ENCODE results near the gene GDPD1. TPM values are rescaled to one million over a fixed set of nuclear protein-coding genes. Genes with fewer than 3 reads are reported as not detected.

Gene GDPD1
- polyA plus RNA-seq, 1 donor from 2014 or later: 40.1 TPM

DNA sequence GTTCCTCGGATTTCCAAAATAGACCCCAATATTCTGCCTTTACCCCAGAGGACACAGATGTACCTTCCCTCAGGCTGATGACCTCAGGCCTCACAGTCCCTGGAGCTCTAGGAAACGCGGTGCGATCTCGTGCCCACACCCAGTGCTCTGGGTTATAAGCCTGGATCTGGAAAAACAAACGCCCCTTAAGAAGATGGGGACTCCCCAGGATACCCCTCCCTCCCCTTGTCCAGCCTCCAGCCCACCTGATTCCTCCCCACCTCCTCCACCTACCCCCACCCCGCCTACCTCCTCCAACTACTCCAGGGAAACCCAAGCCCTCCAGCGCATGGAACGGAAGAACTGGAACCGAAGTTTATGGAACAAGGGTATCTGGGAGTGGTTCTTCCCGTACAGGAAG, 45.6 kb upstream of the GDPD1 start:
- H3K4me2 ChIP-seq (ENCODE audit: low read length): no peak overlapping the region
- no peaks in the 10 kb centered on the region for H3K79me2 ChIP-seq (replicated peaks; ENCODE audit: insufficient read depth, low read length)
- TF ChIP-seq MXI1 (conservative IDR thresholded peaks at IDR 0.05; ENCODE audit: poor library complexity, severe bottlenecking): no peak
- no peak for TF ChIP-seq POLR2AphosphoS5 (IDR thresholded peaks at IDR 0.05)
- H3K36me3 ChIP-seq (ENCODE audit: insufficient read depth, low read length): no peaks in the 10 kb centered on the region
- no peak overlapping the region for H3K4me3 ChIP-seq (ENCODE audit: low read length)
- H2AFZ ChIP-seq (ENCODE audit: low read depth, low read length): no peak overlapping the region
- no peak overlapping the region for H3K27ac ChIP-seq (ENCODE audit: low read length)
- H3K9me3 ChIP-seq (ENCODE audit: low read length): no peaks in the 10 kb centered on the region
- no peak overlapping the region for H3K9ac ChIP-seq (ENCODE audit: low read length)
- no peaks in the 10 kb centered on the region for H3K27me3 ChIP-seq (ENCODE audit: insufficient read depth, low read depth, low read length)
- H4K20me1 ChIP-seq (ENCODE audit: insufficient read depth): no peaks in the 10 kb centered on the region
- no peaks in the 10 kb centered on the region for H3F3A ChIP-seq (ENCODE audit: insufficient read depth, low read length, poor library complexity, severe bottlenecking)
- no peaks in the 10 kb centered on the region for H3K9me2 ChIP-seq (ENCODE audit: insufficient read depth, low read length)

GRCh38 chr17:59175076-59175475, 45.2 kb upstream of the GDPD1 start:
- Histone ChIP-seq H3K36me3 (ENCODE audit: insufficient read depth, low read length) (no peaks in the 10 kb centered on the region), H3K79me2 (replicated peaks; ENCODE audit: insufficient read depth, low read length) (no peaks in the 10 kb centered on the region), H4K20me1 (ENCODE audit: insufficient read depth) (no peaks in the 10 kb centered on the region), H3K9ac (ENCODE audit: low read length) (no peak overlapping the region), H3K4me3 (ENCODE audit: low read length) (no peak overlapping the region), H2AFZ (ENCODE audit: low read depth, low read length) (no peak overlapping the region), H3F3A (ENCODE audit: insufficient read depth, low read length, poor library complexity, severe bottlenecking) (no peaks in the 10 kb centered on the region), H3K27ac (ENCODE audit: low read length) (no peak overlapping the region), H3K4me2 (ENCODE audit: low read length) (no peak overlapping the region), H3K27me3 (ENCODE audit: insufficient read depth, low read depth, low read length) (no peaks in the 10 kb centered on the region), H3K9me3 (ENCODE audit: low read length) (no peaks in the 10 kb centered on the region), H3K9me2 (ENCODE audit: insufficient read depth, low read length) (no peaks in the 10 kb centered on the region)
- TF ChIP-seq EZH2 (IDR thresholded peaks at IDR 0.05; ENCODE audit: borderline replicate concordance, insufficient read depth, low read length, poor library complexity, severe bottlenecking): no peak
- no peak for TF ChIP-seq RAD21 (conservative IDR thresholded peaks at IDR 0.05)
- TF ChIP-seq SMC3 (conservative IDR thresholded peaks at IDR 0.05; ENCODE audit: poor library complexity): no peak
- TF ChIP-seq POLR2AphosphoS5 (IDR thresholded peaks at IDR 0.05): no peak
- TF ChIP-seq, protein P1, sequence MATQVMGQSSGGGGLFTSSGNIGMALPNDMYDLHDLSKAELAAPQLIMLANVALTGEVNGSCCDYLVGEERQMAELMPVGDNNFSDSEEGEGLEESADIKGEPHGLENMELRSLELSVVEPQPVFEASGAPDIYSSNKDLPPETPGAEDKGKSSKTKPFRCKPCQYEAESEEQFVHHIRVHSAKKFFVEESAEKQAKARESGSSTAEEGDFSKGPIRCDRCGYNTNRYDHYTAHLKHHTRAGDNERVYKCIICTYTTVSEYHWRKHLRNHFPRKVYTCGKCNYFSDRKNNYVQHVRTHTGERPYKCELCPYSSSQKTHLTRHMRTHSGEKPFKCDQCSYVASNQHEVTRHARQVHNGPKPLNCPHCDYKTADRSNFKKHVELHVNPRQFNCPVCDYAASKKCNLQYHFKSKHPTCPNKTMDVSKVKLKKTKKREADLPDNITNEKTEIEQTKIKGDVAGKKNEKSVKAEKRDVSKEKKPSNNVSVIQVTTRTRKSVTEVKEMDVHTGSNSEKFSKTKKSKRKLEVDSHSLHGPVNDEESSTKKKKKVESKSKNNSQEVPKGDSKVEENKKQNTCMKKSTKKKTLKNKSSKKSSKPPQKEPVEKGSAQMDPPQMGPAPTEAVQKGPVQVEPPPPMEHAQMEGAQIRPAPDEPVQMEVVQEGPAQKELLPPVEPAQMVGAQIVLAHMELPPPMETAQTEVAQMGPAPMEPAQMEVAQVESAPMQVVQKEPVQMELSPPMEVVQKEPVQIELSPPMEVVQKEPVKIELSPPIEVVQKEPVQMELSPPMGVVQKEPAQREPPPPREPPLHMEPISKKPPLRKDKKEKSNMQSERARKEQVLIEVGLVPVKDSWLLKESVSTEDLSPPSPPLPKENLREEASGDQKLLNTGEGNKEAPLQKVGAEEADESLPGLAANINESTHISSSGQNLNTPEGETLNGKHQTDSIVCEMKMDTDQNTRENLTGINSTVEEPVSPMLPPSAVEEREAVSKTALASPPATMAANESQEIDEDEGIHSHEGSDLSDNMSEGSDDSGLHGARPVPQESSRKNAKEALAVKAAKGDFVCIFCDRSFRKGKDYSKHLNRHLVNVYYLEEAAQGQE (IDR thresholded peaks at IDR 0.05; ENCODE audit: borderline replicate concordance): no peak
- TF ChIP-seq EP300 (conservative IDR thresholded peaks at IDR 0.05; ENCODE audit: poor library complexity, severe bottlenecking): no peak
- no peak for TF ChIP-seq MXI1 (conservative IDR thresholded peaks at IDR 0.05; ENCODE audit: poor library complexity, severe bottlenecking)
- TF ChIP-seq TAF1 (IDR thresholded peaks at IDR 0.05; ENCODE audit: low read depth): no peak
- TF ChIP-seq, protein P2, sequence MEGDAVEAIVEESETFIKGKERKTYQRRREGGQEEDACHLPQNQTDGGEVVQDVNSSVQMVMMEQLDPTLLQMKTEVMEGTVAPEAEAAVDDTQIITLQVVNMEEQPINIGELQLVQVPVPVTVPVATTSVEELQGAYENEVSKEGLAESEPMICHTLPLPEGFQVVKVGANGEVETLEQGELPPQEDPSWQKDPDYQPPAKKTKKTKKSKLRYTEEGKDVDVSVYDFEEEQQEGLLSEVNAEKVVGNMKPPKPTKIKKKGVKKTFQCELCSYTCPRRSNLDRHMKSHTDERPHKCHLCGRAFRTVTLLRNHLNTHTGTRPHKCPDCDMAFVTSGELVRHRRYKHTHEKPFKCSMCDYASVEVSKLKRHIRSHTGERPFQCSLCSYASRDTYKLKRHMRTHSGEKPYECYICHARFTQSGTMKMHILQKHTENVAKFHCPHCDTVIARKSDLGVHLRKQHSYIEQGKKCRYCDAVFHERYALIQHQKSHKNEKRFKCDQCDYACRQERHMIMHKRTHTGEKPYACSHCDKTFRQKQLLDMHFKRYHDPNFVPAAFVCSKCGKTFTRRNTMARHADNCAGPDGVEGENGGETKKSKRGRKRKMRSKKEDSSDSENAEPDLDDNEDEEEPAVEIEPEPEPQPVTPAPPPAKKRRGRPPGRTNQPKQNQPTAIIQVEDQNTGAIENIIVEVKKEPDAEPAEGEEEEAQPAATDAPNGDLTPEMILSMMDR (IDR thresholded peaks at IDR 0.05; ENCODE audit: poor library complexity, severe bottlenecking): no peak

Measured in neural cell (in vitro differentiated cells).